OCI-LY3 (cell line): ENCODE results near the gene FSCN2.

Experiments
- H2AFZ ChIP-seq: fragments of 200-600, 300-600 bp; shearing (Covaris generic); 2 replicates; pipeline ENCODE4 v1.6.0; 2014; ENCODE audit warnings: antibody characterized with exemption, low read depth, low read length
- H3K27ac ChIP-seq: fragments of 200-600, 300-600 bp; sonication (generic); 2 replicates; pipeline ENCODE4 v1.5.1; 2014; ENCODE audit warnings: mild to moderate bottlenecking, low read length, moderate library complexity, mixed read lengths
- H3K27me3 ChIP-seq: fragments of 200-600, 300-600 bp; sonication (generic); 2 replicates; pipeline ENCODE4 v1.6.1; 2014; ENCODE audit warnings: low read depth, low read length, mixed read lengths
- H3K36me3 ChIP-seq: fragments of 200-600, 300-600 bp; sonication (generic); replicated peaks from 2 replicates; pipeline ENCODE3; 2014; ENCODE audit warnings: low read depth, low read length, mixed read lengths
- H3K4me1 ChIP-seq: fragments of 300-600, 200-600 bp; sonication (generic); 2 replicates; pipeline ENCODE4 v1.6.1; 2014; ENCODE audit warnings: low read length, mixed read lengths
- H3K4me2 ChIP-seq: fragments of 200-600, 300-600 bp; sonication (generic); 2 replicates; pipeline ENCODE4 v1.6.1; 2014; ENCODE audit warnings: low read length, mixed read lengths
- H3K4me3 ChIP-seq: fragments of 300-600, 200-600 bp; sonication (generic); 2 replicates; pipeline ENCODE4 v1.5.1; 2014; ENCODE audit warnings: antibody characterized with exemption, mild to moderate bottlenecking, low read length, moderate library complexity
- H3K79me2 ChIP-seq: fragments of 300-600, 200-600 bp; shearing (Covaris generic); 2 replicates; pipeline ENCODE4 v1.6.1; 2014; ENCODE audit warnings: mild to moderate bottlenecking, low read length, mixed read lengths
- H3K9ac ChIP-seq: fragments of 300-600, 200-600 bp; shearing (Covaris generic); 2 replicates; pipeline ENCODE4 v1.6.0; 2014; ENCODE audit warnings: mild to moderate bottlenecking, low read length, moderate library complexity
- H3K9me3 ChIP-seq: fragments of 200-600, 300-600 bp; shearing (Covaris generic); 2 replicates; pipeline ENCODE4 v1.6.1; 2014; ENCODE audit warnings: low read length, mixed read lengths; ENCODE audit not compliant: insufficient read depth
- H4K20me1 ChIP-seq: fragments of 200-600, 300-600 bp; sonication (generic); 2 replicates; pipeline ENCODE4 v1.6.1; 2016; ENCODE audit warnings: low read length, mixed read lengths; ENCODE audit not compliant: insufficient read depth
- EZH2phosphoT487 ChIP-seq: fragments of 200-600 bp; shearing (Covaris generic); IDR thresholded peaks from 2 replicates; pipeline ENCODE4 v1.6.1; 2018; ENCODE audit warnings: antibody characterized with exemption, mixed run types, low read depth
- TF ChIP-seq, protein P1 (sequence below): fragments of 200-600, 300-600 bp; sonication (generic); IDR thresholded peaks from 2 replicates; pipeline ENCODE4 v1.5.1; 2014; ENCODE audit warnings: antibody characterized with exemption, low read length, low read depth

Gene FSCN2

DNA sequence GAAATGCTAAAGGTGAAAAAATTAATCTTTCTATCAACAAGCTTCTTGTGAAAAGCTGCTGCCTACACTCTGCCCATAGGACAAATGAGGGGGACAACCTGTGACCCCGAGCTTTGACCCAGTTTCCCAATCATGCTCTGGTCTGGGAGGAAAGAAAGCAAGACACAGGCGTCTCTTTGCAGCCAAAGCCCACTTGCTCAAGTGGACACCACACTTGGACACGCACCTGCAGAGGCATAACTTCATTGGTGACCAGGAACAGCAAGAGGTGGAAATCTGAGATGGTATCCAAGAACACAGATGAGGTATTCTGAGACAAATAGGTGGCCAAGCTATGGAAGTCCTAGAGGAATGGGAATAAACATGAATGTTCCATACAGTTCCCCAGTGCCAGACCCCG is 39.0 kb downstream of the FSCN2 start:
- Histone ChIP-seq H3K27me3 (no peaks in the 10 kb centered on the region), H3K79me2 (no peaks in the 10 kb centered on the region), H3K4me1 (no peaks in the 10 kb centered on the region), H3K9ac (no peak overlapping the region), H3K4me3 (no peak overlapping the region), H2AFZ (no peak overlapping the region), H3K27ac (no peak overlapping the region), H3K36me3 (peaks cover 40% of the 10 kb centered on the region), H3K4me2 (no peak overlapping the region), H4K20me1 (no peaks in the 10 kb centered on the region), H3K9me3 (no peaks in the 10 kb centered on the region)
- TF ChIP-seq, protein P1, sequence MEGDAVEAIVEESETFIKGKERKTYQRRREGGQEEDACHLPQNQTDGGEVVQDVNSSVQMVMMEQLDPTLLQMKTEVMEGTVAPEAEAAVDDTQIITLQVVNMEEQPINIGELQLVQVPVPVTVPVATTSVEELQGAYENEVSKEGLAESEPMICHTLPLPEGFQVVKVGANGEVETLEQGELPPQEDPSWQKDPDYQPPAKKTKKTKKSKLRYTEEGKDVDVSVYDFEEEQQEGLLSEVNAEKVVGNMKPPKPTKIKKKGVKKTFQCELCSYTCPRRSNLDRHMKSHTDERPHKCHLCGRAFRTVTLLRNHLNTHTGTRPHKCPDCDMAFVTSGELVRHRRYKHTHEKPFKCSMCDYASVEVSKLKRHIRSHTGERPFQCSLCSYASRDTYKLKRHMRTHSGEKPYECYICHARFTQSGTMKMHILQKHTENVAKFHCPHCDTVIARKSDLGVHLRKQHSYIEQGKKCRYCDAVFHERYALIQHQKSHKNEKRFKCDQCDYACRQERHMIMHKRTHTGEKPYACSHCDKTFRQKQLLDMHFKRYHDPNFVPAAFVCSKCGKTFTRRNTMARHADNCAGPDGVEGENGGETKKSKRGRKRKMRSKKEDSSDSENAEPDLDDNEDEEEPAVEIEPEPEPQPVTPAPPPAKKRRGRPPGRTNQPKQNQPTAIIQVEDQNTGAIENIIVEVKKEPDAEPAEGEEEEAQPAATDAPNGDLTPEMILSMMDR = no peak

DNA sequence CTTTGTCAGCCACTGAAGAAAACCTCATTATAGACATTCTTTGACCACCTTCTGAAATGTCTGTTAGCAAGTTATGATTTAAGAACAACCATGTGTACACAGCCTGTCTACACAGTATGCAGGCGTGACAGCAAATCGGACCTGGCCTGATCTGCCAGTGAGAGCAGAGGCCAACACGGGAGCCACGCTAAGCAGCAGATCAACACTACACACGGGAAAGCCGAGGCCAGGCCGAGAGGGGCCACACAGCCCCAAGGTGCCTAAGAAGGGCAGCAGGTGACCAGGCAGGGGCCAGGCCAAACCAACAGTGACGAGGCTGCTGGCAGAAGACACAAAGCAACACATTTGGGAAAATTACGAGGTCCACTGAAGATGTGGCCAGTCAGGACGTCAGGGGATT is 40.2 kb downstream of the FSCN2 start:
- no peaks in the 10 kb centered on the region for H3K27me3 ChIP-seq
- peaks cover 45% of the 10 kb centered on the region for H3K36me3 ChIP-seq
- no peak overlapping the region for H3K27ac ChIP-seq
- TF ChIP-seq, protein P1 = no peak
- TF ChIP-seq EZH2phosphoT487 = no peak
- no peaks in the 10 kb centered on the region for H3K9me3 ChIP-seq
- no peaks in the 10 kb centered on the region for H3K4me1 ChIP-seq
- no peak overlapping the region for H3K9ac ChIP-seq
- H3K79me2 ChIP-seq = no peaks in the 10 kb centered on the region
- H3K4me2 ChIP-seq = no peak overlapping the region
- no peak overlapping the region for H2AFZ ChIP-seq
- no peak overlapping the region for H3K4me3 ChIP-seq
- H4K20me1 ChIP-seq = no peaks in the 10 kb centered on the region

DNA sequence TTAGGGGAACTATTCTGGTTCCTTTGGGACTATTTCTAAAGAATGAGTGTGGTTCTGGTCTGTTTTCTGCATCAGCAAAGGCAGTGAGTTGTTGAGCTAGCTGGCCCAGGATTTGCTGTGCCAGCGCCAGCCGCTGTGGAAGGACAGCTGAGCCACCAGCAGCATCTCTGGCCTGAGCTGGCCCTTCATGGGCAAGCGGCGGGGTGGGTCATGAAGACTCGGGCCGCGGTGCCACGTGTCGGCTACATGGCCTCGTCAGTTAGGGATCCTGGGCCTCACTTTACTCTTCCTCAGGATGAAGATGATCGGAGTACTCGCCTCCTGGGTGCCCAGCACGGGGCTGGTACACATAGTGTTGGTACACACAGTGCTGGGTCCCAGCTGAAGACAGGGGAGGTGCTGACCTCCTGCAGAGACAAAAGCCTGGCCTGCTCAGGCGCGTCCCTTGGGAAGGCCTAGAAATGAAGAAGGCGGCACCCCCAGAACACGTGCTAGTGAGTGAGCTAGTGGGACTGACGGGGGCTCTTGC is 41.9 kb downstream of the FSCN2 start:
- Histone ChIP-seq H3K36me3 (peaks cover 41% of the 10 kb centered on the region), H4K20me1 (no peaks in the 10 kb centered on the region), H3K27me3 (no peaks in the 10 kb centered on the region), H2AFZ (no peak overlapping the region), H3K9ac (no peak overlapping the region), H3K4me3 (no peak overlapping the region), H3K9me3 (no peaks in the 10 kb centered on the region), H3K79me2 (no peaks in the 10 kb centered on the region; the same call in 1 of the 2 replicates), H3K4me1 (no peaks in the 10 kb centered on the region), H3K4me2 (no peak overlapping the region), H3K27ac (no peak overlapping the region)
- TF ChIP-seq EZH2phosphoT487 = no peak
- TF ChIP-seq, protein P1 = no peak

DNA sequence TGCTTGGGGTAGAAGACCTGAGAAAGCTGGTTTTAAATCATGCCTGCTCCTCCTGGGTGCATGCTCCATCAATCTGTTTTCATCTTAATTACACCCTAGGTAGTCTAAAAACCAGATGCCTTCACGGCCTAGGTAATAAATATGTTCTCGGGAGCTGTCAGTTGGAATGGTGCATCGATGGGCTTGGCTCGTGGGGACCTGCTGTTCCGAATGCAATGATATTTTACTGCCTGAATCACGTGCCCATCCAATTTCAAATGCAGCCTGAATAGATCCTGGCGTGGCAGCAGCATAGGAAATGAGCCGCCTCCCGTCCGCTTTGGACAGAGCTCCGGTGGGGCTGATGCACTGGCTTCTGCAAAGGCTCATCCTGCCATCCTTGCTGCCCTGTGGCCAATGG is 42.8 kb downstream of the FSCN2 start:
- Histone ChIP-seq H3K4me2 (no peak overlapping the region), H3K27me3 (no peaks in the 10 kb centered on the region), H4K20me1 (no peaks in the 10 kb centered on the region), H3K79me2 (no peaks in the 10 kb centered on the region; the same call in 1 of the 2 replicates), H3K9ac (no peak overlapping the region), H3K4me1 (no peaks in the 10 kb centered on the region), H2AFZ (no peak overlapping the region), H3K9me3 (no peaks in the 10 kb centered on the region), H3K4me3 (no peak overlapping the region), H3K27ac (no peak overlapping the region), H3K36me3 (peaks cover 41% of the 10 kb centered on the region)
- no peak for TF ChIP-seq EZH2phosphoT487
- TF ChIP-seq, protein P1 = no peak
